Measurements from ENCODE around the gene CNMD.

Gene CNMD

GRCh38 chr13:52775511-52775910 lies 35.9 kb upstream of the CNMD start:
- no peak overlapping the region for H3K4me2 ChIP-seq (ENCODE audit: low read length)
- no peaks in the 10 kb centered on the region for H4K20me1 ChIP-seq (ENCODE audit: insufficient read depth, low read length)
- H3K79me2 ChIP-seq (ENCODE audit: insufficient read depth, low read length), result no peaks in the 10 kb centered on the region
- H3K9me3 ChIP-seq (ENCODE audit: low read length), result no peaks in the 10 kb centered on the region
- H3K27me3 ChIP-seq (ENCODE audit: insufficient read depth, low read length), result peaks cover 4% of the 10 kb centered on the region; the same call in 1 of the 2 replicates
- no peaks in the 10 kb centered on the region for H3K36me3 ChIP-seq (ENCODE audit: insufficient read depth, low read length)
- H3K9me2 ChIP-seq (ENCODE audit: low read depth, low read length), result no peaks in the 10 kb centered on the region
- H2AFZ ChIP-seq (ENCODE audit: low read length), result no peak overlapping the region
- H3K9ac ChIP-seq (ENCODE audit: low read length), result no peak overlapping the region
- H3K4me3 ChIP-seq (ENCODE audit: low read depth, low read length, poor library complexity, severe bottlenecking), result no peak overlapping the region
- H3K27ac ChIP-seq (ENCODE audit: low read depth, low read length, poor library complexity, severe bottlenecking), result no peak overlapping the region
- no peaks in the 10 kb centered on the region for H3F3A ChIP-seq (ENCODE audit: insufficient read depth, low read length)
- H3K4me1 ChIP-seq (ENCODE audit: insufficient read depth, low read length, severe bottlenecking), result no peaks in the 10 kb centered on the region
- TF ChIP-seq EZH2 (IDR thresholded peaks at IDR 0.05; ENCODE audit: borderline replicate concordance, low read length) (no peak), CTCF (IDR thresholded peaks at IDR 0.05; ENCODE audit: low read length) (no peak)

GRCh38 chr13:52767949-52768516 lies 28.4 kb upstream of the CNMD start:
- Histone ChIP-seq H3K79me2 (ENCODE audit: insufficient read depth, low read length) (no peaks in the 10 kb centered on the region), H3K9me2 (ENCODE audit: low read depth, low read length) (no peaks in the 10 kb centered on the region), H3K27me3 (ENCODE audit: insufficient read depth, low read length) (peaks cover 4% of the 10 kb centered on the region; the same call in 1 of the 2 replicates), H3K36me3 (ENCODE audit: insufficient read depth, low read length) (no peaks in the 10 kb centered on the region), H3K27ac (ENCODE audit: low read depth, low read length, poor library complexity, severe bottlenecking) (no peak overlapping the region), H3F3A (ENCODE audit: insufficient read depth, low read length) (no peaks in the 10 kb centered on the region), H3K9ac (ENCODE audit: low read length) (no peak overlapping the region), H4K20me1 (ENCODE audit: insufficient read depth, low read length) (no peaks in the 10 kb centered on the region), H3K4me3 (ENCODE audit: low read depth, low read length, poor library complexity, severe bottlenecking) (no peak overlapping the region), H2AFZ (ENCODE audit: low read length) (no peak overlapping the region), H3K9me3 (ENCODE audit: low read length) (no peaks in the 10 kb centered on the region), H3K4me1 (ENCODE audit: insufficient read depth, low read length, severe bottlenecking) (no peaks in the 10 kb centered on the region), H3K4me2 (ENCODE audit: low read length) (no peak overlapping the region)
- no peak for TF ChIP-seq EZH2 (IDR thresholded peaks at IDR 0.05; ENCODE audit: borderline replicate concordance, low read length)
- no peak for TF ChIP-seq CTCF (IDR thresholded peaks at IDR 0.05; ENCODE audit: low read length)

GRCh38 chr13:52765611-52766390 lies 26.2 kb upstream of the CNMD start:
- H3K9me2 ChIP-seq (ENCODE audit: low read depth, low read length), result no peaks in the 10 kb centered on the region
- no peaks in the 10 kb centered on the region for H4K20me1 ChIP-seq (ENCODE audit: insufficient read depth, low read length)
- no peaks in the 10 kb centered on the region for H3K36me3 ChIP-seq (ENCODE audit: insufficient read depth, low read length)
- H3F3A ChIP-seq (ENCODE audit: insufficient read depth, low read length), result no peaks in the 10 kb centered on the region
- H3K27me3 ChIP-seq (ENCODE audit: insufficient read depth, low read length), result no peaks in the 10 kb centered on the region; the same call in 1 of the 2 replicates
- no peak overlapping the region for H2AFZ ChIP-seq (ENCODE audit: low read length)
- no peaks in the 10 kb centered on the region for H3K4me1 ChIP-seq (ENCODE audit: insufficient read depth, low read length, severe bottlenecking)
- TF ChIP-seq EZH2 (IDR thresholded peaks at IDR 0.05; ENCODE audit: borderline replicate concordance, low read length) (no peak), CTCF (IDR thresholded peaks at IDR 0.05; ENCODE audit: low read length) (no peak)
- no peaks in the 10 kb centered on the region for H3K9me3 ChIP-seq (ENCODE audit: low read length)
- H3K79me2 ChIP-seq (ENCODE audit: insufficient read depth, low read length), result no peaks in the 10 kb centered on the region
- H3K4me3 ChIP-seq (ENCODE audit: low read depth, low read length, poor library complexity, severe bottlenecking), result no peak overlapping the region
- H3K27ac ChIP-seq (ENCODE audit: low read depth, low read length, poor library complexity, severe bottlenecking), result no peak overlapping the region
- no peak overlapping the region for H3K9ac ChIP-seq (ENCODE audit: low read length)
- H3K4me2 ChIP-seq (ENCODE audit: low read length), result no peak overlapping the region

Measured in OCI-LY1 (cell line).